ENCODE results near the gene CLDN34. TPM values are rescaled to one million over a fixed set of nuclear protein-coding genes. Genes with fewer than 3 reads are reported as not detected.
A peak's percentile ranks its signal among the peaks of the same experiment; 100 is the strongest.

Gene CLDN34
- total and polyA plus RNA-seq, 11 donors = not detected

GRCh38 chrX:10001496-10001895, 34.3 kb downstream of the CLDN34 start:
- WGBS, 4 donors = 84 to 96% (median 93%) methylated on average over 3 of the region's 3 CpGs
- Histone ChIP-seq H3K9me3 (no peaks in the 10 kb centered on the region), H3K4me1 (no peaks in the 10 kb centered on the region), H3K4me3 (no peak overlapping the region), H3K27ac (no peak overlapping the region), H3K36me3 (no peaks in the 10 kb centered on the region), H3K27me3 (peaks cover 0 to 4% (median 0%) of the 10 kb centered on the region in 9 donors)
- intact Hi-C loops (cut with DNase I) = no loop called here
- DNase-seq = no peak
- TF ChIP-seq, protein P1, sequence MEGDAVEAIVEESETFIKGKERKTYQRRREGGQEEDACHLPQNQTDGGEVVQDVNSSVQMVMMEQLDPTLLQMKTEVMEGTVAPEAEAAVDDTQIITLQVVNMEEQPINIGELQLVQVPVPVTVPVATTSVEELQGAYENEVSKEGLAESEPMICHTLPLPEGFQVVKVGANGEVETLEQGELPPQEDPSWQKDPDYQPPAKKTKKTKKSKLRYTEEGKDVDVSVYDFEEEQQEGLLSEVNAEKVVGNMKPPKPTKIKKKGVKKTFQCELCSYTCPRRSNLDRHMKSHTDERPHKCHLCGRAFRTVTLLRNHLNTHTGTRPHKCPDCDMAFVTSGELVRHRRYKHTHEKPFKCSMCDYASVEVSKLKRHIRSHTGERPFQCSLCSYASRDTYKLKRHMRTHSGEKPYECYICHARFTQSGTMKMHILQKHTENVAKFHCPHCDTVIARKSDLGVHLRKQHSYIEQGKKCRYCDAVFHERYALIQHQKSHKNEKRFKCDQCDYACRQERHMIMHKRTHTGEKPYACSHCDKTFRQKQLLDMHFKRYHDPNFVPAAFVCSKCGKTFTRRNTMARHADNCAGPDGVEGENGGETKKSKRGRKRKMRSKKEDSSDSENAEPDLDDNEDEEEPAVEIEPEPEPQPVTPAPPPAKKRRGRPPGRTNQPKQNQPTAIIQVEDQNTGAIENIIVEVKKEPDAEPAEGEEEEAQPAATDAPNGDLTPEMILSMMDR (IDR thresholded peaks at IDR 0.05) = no peak
- TF ChIP-seq POLR2A (IDR thresholded peaks at IDR 0.05) = no peak
- ATAC-seq = no peak

GRCh38 chrX:10004832-10005475, 37.8 kb downstream of the CLDN34 start:
- Histone ChIP-seq H3K4me3 (no peak overlapping the region), H3K4me1 (peaks cover 0 to 10% (median 0%) of the 10 kb centered on the region in 12 donors), H3K27me3 (peaks cover 0 to 4% (median 0%) of the 10 kb centered on the region in 9 donors), H3K27ac (no peak overlapping the region), H3K9me3 (no peaks in the 10 kb centered on the region), H3K36me3 (no peaks in the 10 kb centered on the region)
- ATAC-seq = no peak
- TF ChIP-seq POLR2A (IDR thresholded peaks at IDR 0.05) = no peak
- TF ChIP-seq, protein P1 (IDR thresholded peaks at IDR 0.05) = no peak
- no peak for DNase-seq
- WGBS, 4 donors = 87 to 99% (median 94%) methylated on average over 8 of the region's 8 CpGs
- intact Hi-C loops (cut with DNase I) = no loop called here

- WGBS, 4 donors = 86 to 97% (median 91%) methylated on average over 8 of the region's 8 CpGs
- no peak overlapping the region for H3K27ac ChIP-seq
- H3K4me3 ChIP-seq = no peak overlapping the region
- DNase-seq (no peak), ATAC-seq (no peak)
- H3K27me3 ChIP-seq = peaks cover 0 to 5% (median 0%) of the 10 kb centered on the region in 9 donors
- TF ChIP-seq POLR2A (IDR thresholded peaks at IDR 0.05) = no peak
- TF ChIP-seq, protein P1 (IDR thresholded peaks at IDR 0.05) = no peak
- intact Hi-C loops (cut with DNase I) = no loop called here
- H3K36me3 ChIP-seq = no peaks in the 10 kb centered on the region
- peaks cover 0 to 19% (median 0%) of the 10 kb centered on the region in 12 donors for H3K4me1 ChIP-seq
- H3K9me3 ChIP-seq = no peaks in the 10 kb centered on the region
Measured at GRCh38 chrX:10006086-10006485, 38.9 kb downstream of the CLDN34 start.

DNA sequence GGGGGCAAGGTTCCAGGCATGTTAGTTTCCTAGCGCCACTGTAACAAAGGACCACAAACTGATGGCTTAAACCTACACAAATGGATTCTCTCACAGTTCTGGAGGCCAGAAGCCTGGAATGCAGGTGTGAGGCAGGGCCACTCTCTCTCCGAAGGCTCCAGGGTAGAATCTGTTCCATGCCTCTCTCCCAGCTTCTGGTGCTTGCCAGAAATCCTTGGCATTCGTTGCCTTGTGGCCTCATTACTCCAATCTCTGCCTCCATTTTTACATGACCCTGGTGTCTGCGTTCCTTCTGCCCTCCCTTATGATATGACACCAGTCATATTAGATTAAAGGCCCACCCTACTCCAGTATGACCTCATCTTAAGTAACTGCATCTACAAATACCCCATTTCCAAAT, 39.6 kb downstream of the CLDN34 start:
- peak in 3 of 4 donors; percentile 41 to 61 (median 56) for ATAC-seq
- DNase-seq = no peak
- peaks cover 0 to 21% (median 2%) of the 10 kb centered on the region in 12 donors for H3K4me1 ChIP-seq
- intact Hi-C loops (cut with DNase I) = no loop called here
- no peak overlapping the region for H3K4me3 ChIP-seq
- H3K27ac ChIP-seq = peak overlapping the region in 2 of 12 donors; percentile 33 to 56
- 53 to 76% (median 63%) methylated on average over 4 of the region's 4 CpGs for WGBS, 4 donors
- H3K9me3 ChIP-seq = no peaks in the 10 kb centered on the region
- TF ChIP-seq, protein P1 (IDR thresholded peaks at IDR 0.05) = no peak
- TF ChIP-seq POLR2A (IDR thresholded peaks at IDR 0.05) = no peak
- no peaks in the 10 kb centered on the region for H3K36me3 ChIP-seq
- peaks cover 0 to 9% (median 0%) of the 10 kb centered on the region in 9 donors for H3K27me3 ChIP-seq
